Liver (tissue), 9 donors: ENCODE results near the gene EXD3. TPM values are rescaled to one million over a fixed set of nuclear protein-coding genes. Genes with fewer than 3 reads are reported as not detected.

Experiments
- DNase-seq: peaks from one replicate; pipeline ENCODE4 v3.0.0-alpha.2; 2017; ENCODE audit warnings: low spot score
- H3K27ac ChIP-seq, 2 donors: one replicate each; pipeline ENCODE4 v1.7.0; 2013; ENCODE audit warnings: inconsistent platforms in 2 of 2, low read length in 2 of 2, control low read depth in 1 of 2, low read depth in 1 of 2, mild to moderate bottlenecking in 1 of 2
- H3K27me3 ChIP-seq, 4 donors: one replicate each; pipeline versions ENCODE4 v1.6.1 to v1.7.0; 2013; ENCODE audit warnings: low read length in 3 of 4, inconsistent platforms in 1 of 4, mild to moderate bottlenecking in 1 of 4, moderate library complexity in 1 of 4; ENCODE audit not compliant: control insufficient read depth in 4 of 4, insufficient read depth in 4 of 4
- H3K36me3 ChIP-seq, 4 donors: one replicate each; pipeline versions ENCODE4 v1.6.1 to v1.7.0; 2013; ENCODE audit warnings: low read length in 3 of 4, mild to moderate bottlenecking in 3 of 4, low read depth in 1 of 4, moderate library complexity in 1 of 4; ENCODE audit not compliant: control insufficient read depth in 4 of 4, insufficient read depth in 3 of 4
- H3K4me1 ChIP-seq, 4 donors: one replicate each; pipeline versions ENCODE4 v1.6.1 to v1.7.0; 2013; ENCODE audit warnings: low read length in 3 of 4, mild to moderate bottlenecking in 3 of 4, moderate library complexity in 1 of 4; ENCODE audit not compliant: control insufficient read depth in 4 of 4, insufficient read depth in 4 of 4
- H3K4me3 ChIP-seq, 3 donors: one replicate each; pipeline versions ENCODE4 v1.6.1 to v1.7.0; 2013; ENCODE audit warnings: low read length in 3 of 3, control low read depth in 1 of 3, low read depth in 1 of 3, mild to moderate bottlenecking in 1 of 3
- H3K9ac ChIP-seq, 2 donors: one replicate each; pipeline ENCODE4 v1.7.0; 2013; ENCODE audit warnings: low read length in 2 of 2, mild to moderate bottlenecking in 2 of 2, moderate library complexity in 2 of 2, control low read depth in 1 of 2, low read depth in 1 of 2
- H3K9me3 ChIP-seq, 4 donors: one replicate each; pipeline versions ENCODE4 v1.6.1 to v1.7.0; 2013; ENCODE audit warnings: low read length in 3 of 4; ENCODE audit not compliant: control insufficient read depth in 4 of 4
- ATF3 ChIP-seq: IDR thresholded peaks from 2 replicates; pipeline ENCODE4 v1.6.1; 2016; ENCODE audit warnings: antibody characterized with exemption
- CTCF ChIP-seq: fragments of 150-350 bp; IDR thresholded peaks from 2 replicates; pipeline ENCODE4 v1.5.1; 2017; ENCODE audit warnings: improper control_type of control experiment, low read depth, low read length; ENCODE audit not compliant: missing input control
- EGR1 ChIP-seq, 2 donors: IDR thresholded peaks; 2 replicates each; pipeline ENCODE4 v1.6.1; 2016 to 2018; ENCODE audit warnings: antibody characterized with exemption in 2 of 2, low read depth in 2 of 2
- FOXA1 ChIP-seq: IDR thresholded peaks from 2 replicates; pipeline ENCODE4 v1.6.1; 2016; ENCODE audit warnings: antibody characterized with exemption
- FOXA2 ChIP-seq: IDR thresholded peaks from 2 replicates; pipeline ENCODE4 v1.6.1; 2016; ENCODE audit warnings: antibody characterized with exemption
- GABPA ChIP-seq, 2 donors: IDR thresholded peaks in 1 of 2; conservative IDR thresholded peaks in 1 of 2; 2 replicates each; pipeline ENCODE4 v1.6.1; 2016; ENCODE audit warnings: antibody characterized with exemption in 2 of 2, mild to moderate bottlenecking in 1 of 2, moderate library complexity in 1 of 2
- HNF4A ChIP-seq, 2 donors: conservative IDR thresholded peaks; 2 replicates each; pipeline ENCODE4 v1.6.1; 2016; ENCODE audit warnings: antibody characterized with exemption in 2 of 2, mild to moderate bottlenecking in 2 of 2
- HNF4G ChIP-seq: IDR thresholded peaks from 2 replicates; pipeline ENCODE4 v1.6.1; 2016; ENCODE audit warnings: antibody characterized with exemption
- MAX ChIP-seq: IDR thresholded peaks from 2 replicates; pipeline ENCODE4 v1.6.1; 2016; ENCODE audit warnings: antibody characterized with exemption
- NR2F2 ChIP-seq: IDR thresholded peaks from 2 replicates; pipeline ENCODE4 v1.6.1; 2016; ENCODE audit warnings: antibody characterized with exemption
- RAD21 ChIP-seq, 2 donors: IDR thresholded peaks; 2 replicates each; pipeline ENCODE4 v1.6.1; 2016; ENCODE audit warnings: antibody characterized with exemption in 2 of 2, mild to moderate bottlenecking in 2 of 2
- REST ChIP-seq: IDR thresholded peaks from 2 replicates; pipeline ENCODE4 v1.6.1; 2016; ENCODE audit warnings: antibody characterized with exemption, mild to moderate bottlenecking
- RXRA ChIP-seq, 2 donors: IDR thresholded peaks; 2 replicates each; pipeline ENCODE4 v1.6.1; 2017 to 2018; ENCODE audit warnings: antibody characterized with exemption in 2 of 2, mild to moderate bottlenecking in 1 of 2
- SP1 ChIP-seq: IDR thresholded peaks from 2 replicates; pipeline ENCODE4 v1.6.1; 2018; ENCODE audit warnings: antibody characterized with exemption, mild to moderate bottlenecking
- TAF1 ChIP-seq: conservative IDR thresholded peaks from 2 replicates; pipeline ENCODE4 v1.6.1; 2016; ENCODE audit warnings: antibody characterized with exemption, mild to moderate bottlenecking
- WGBS: extraction: QIAGEN DNeasy Blood & Tissue Kit; methylation state at CpG from one replicate; pipeline ENCODE4 v1.1.7; 2013; 5-methylcytosine and 5-hydroxymethylcytosine counted together
- polyA plus RNA-seq, 2 donors: library from polyadenylated mRNA; stranded (reverse) in 1 of 2; unstranded in 1 of 2; fragments of 200-250 nt in 1 of 2; fragments of >200 nt in 1 of 2; fragmentation: Nextera tagmentation in 1 of 2; extraction: Ambion mirVana in 1 of 2; gene quantifications; one replicate each; pipeline versions ENCODE4 v1.2.1 to v1.2.3, GENCODE V29; 2013 to 2015
- total RNA-seq, 2 donors: library from RNA; depleted of rRNA; stranded (reverse); fragments of >200 nt; gene quantifications; one replicate each; pipeline ENCODE4 v1.2.3, GENCODE V29; 2014
- donor health status: healthy.
- donor health status: healthy.
- donor health status: healthy.
- donor health status: healthy.
- donor health status: healthy.

EXD3 gene
- total and polyA plus RNA-seq, 4 donors: 2.5 to 6.7 (median 3.7) TPM

- Histone ChIP-seq H3K4me1 (peaks cover 4 to 17% (median 8%) of the 10 kb centered on the region in 4 donors), H3K4me3 (no peak overlapping the region), H3K36me3 (peaks cover 0 to 5% (median 2%) of the 10 kb centered on the region in 4 donors), H3K9me3 (no peaks in the 10 kb centered on the region), H3K9ac (no peak overlapping the region), H3K27ac (no peak overlapping the region), H3K27me3 (no peaks in the 10 kb centered on the region)
- TF ChIP-seq SP1 (no peak), MAX (no peak), HNF4G (no peak), GABPA (IDR thresholded peaks at IDR 0.05 in 1 of 2, conservative IDR thresholded peaks at IDR 0.05 in 1 of 2) (no peak), FOXA1 (no peak), RAD21 (IDR thresholded peaks at IDR 0.05) (no peak), REST (no peak), TAF1 (no peak), FOXA2 (no peak), NR2F2 (no peak), RXRA (IDR thresholded peaks at IDR 0.05) (no peak), ATF3 (no peak), HNF4A (conservative IDR thresholded peaks at IDR 0.05) (no peak), EGR1 (IDR thresholded peaks at IDR 0.05; ENCODE audit: low read depth in 2 of 2) (no peak)
- DNase-seq: no peak
- 92% methylated on average over 16 of the region's 16 CpGs for WGBS
Measured at GRCh38 chr9:137448602-137448962, 25.6 kb upstream of the EXD3 start.

- Histone ChIP-seq H3K9me3 (no peaks in the 10 kb centered on the region), H3K36me3 (peaks cover 0 to 5% (median 2%) of the 10 kb centered on the region in 4 donors), H3K27me3 (no peaks in the 10 kb centered on the region), H3K4me1 (peaks cover 1 to 12% (median 8%) of the 10 kb centered on the region in 4 donors), H3K4me3 (no peak overlapping the region), H3K9ac (no peak overlapping the region), H3K27ac (no peak overlapping the region)
- WGBS: 85% methylated on average over 27 of the region's 27 CpGs
- no peak for DNase-seq
- TF ChIP-seq NR2F2: no peak
- no peak for TF ChIP-seq EGR1 (IDR thresholded peaks at IDR 0.05; ENCODE audit: low read depth in 2 of 2)
- no peak for TF ChIP-seq RXRA (IDR thresholded peaks at IDR 0.05)
- no peak for TF ChIP-seq CTCF
- no peak for TF ChIP-seq RAD21 (IDR thresholded peaks at IDR 0.05)
- no peak for TF ChIP-seq MAX
- no peak for TF ChIP-seq REST
- TF ChIP-seq SP1: no peak
- TF ChIP-seq GABPA (IDR thresholded peaks at IDR 0.05 in 1 of 2, conservative IDR thresholded peaks at IDR 0.05 in 1 of 2): no peak
Measured at GRCh38 chr9:137447722-137448601, 25.0 kb upstream of the EXD3 start.
